Measurements from ENCODE around the gene GRIK3. TPM values are rescaled to one million over a fixed set of nuclear protein-coding genes. Genes with fewer than 3 reads are reported as not detected.

The GRIK3 gene
- total RNA-seq, 3 donors from 2014 or later (not counting 1 experiment from before 2014, with no cell fraction given), result not detected

GRCh38 chr1:37068897-37069296 is 34.6 kb upstream of the GRIK3 start:
- Histone ChIP-seq H3K27ac (ENCODE audit: low read length) (no peak overlapping the region), H3K4me3 (ENCODE audit: low read length) (no peak overlapping the region), H3K27me3 (ENCODE audit: control insufficient read depth, insufficient read depth, low read length) (no peaks in the 10 kb centered on the region), H3K4me1 (ENCODE audit: control insufficient read depth, insufficient read depth, low read length) (no peaks in the 10 kb centered on the region), H3K9me3 (ENCODE audit: control insufficient read depth, insufficient read depth, low read length) (no peaks in the 10 kb centered on the region), H3K36me3 (ENCODE audit: control insufficient read depth, insufficient read depth, low read length) (no peaks in the 10 kb centered on the region)
- H3K4me1 Mint-ChIP-seq, result no peaks in the 10 kb centered on the region
- no peak for DNase-seq
- no peak overlapping the region for H3K4me3 Mint-ChIP-seq
- H3K36me3 Mint-ChIP-seq, result no peaks in the 10 kb centered on the region
- H3K27ac Mint-ChIP-seq, result no peak overlapping the region
- intact Hi-C loops (cut with micrococcal nuclease), result no loop called here
- H3K9me3 Mint-ChIP-seq, result no peaks in the 10 kb centered on the region
- 66% methylated on average over 9 of the region's 9 CpGs for WGBS (ENCODE audit: insufficient coverage)
- H3K27me3 Mint-ChIP-seq (ENCODE audit: low read depth in 2 of 2), result peaks cover 14 to 39% of the 10 kb centered on the region in 2 donors
- ATAC-seq, result no peak
- no peak for TF ChIP-seq CTCF (IDR thresholded peaks at IDR 0.05)

GRCh38 chr1:37068260-37068659 is 33.9 kb upstream of the GRIK3 start:
- peaks cover 11 to 39% of the 10 kb centered on the region in 2 donors for H3K27me3 Mint-ChIP-seq (ENCODE audit: low read depth in 2 of 2)
- WGBS (ENCODE audit: insufficient coverage), result 78% methylated on average over 3 of the region's 3 CpGs
- no peak overlapping the region for H3K27ac Mint-ChIP-seq
- no peak for DNase-seq
- Histone ChIP-seq H3K4me3 (ENCODE audit: low read length) (no peak overlapping the region), H3K27ac (ENCODE audit: low read length) (no peak overlapping the region), H3K9me3 (ENCODE audit: control insufficient read depth, insufficient read depth, low read length) (no peaks in the 10 kb centered on the region), H3K36me3 (ENCODE audit: control insufficient read depth, insufficient read depth, low read length) (no peaks in the 10 kb centered on the region), H3K4me1 (ENCODE audit: control insufficient read depth, insufficient read depth, low read length) (no peaks in the 10 kb centered on the region), H3K27me3 (ENCODE audit: control insufficient read depth, insufficient read depth, low read length) (no peaks in the 10 kb centered on the region)
- no peaks in the 10 kb centered on the region for H3K9me3 Mint-ChIP-seq
- no peaks in the 10 kb centered on the region for H3K4me1 Mint-ChIP-seq
- H3K4me3 Mint-ChIP-seq, result no peak overlapping the region
- ATAC-seq, result no peak
- intact Hi-C loops (cut with micrococcal nuclease), result no loop called here
- H3K36me3 Mint-ChIP-seq, result no peaks in the 10 kb centered on the region
- no peak for TF ChIP-seq CTCF (IDR thresholded peaks at IDR 0.05)

GRCh38 chr1:37064039-37064438 is 29.7 kb upstream of the GRIK3 start:
- Mint-ChIP-seq H3K27ac (no peak overlapping the region), H3K27me3 (ENCODE audit: low read depth in 2 of 2) (peaks cover 16 to 43% of the 10 kb centered on the region in 2 donors), H3K4me3 (no peak overlapping the region), H3K4me1 (no peaks in the 10 kb centered on the region), H3K9me3 (no peaks in the 10 kb centered on the region), H3K36me3 (no peaks in the 10 kb centered on the region)
- no peak overlapping the region for H3K27ac ChIP-seq (ENCODE audit: low read length)
- DNase-seq (no peak), ATAC-seq (no peak)
- H3K27me3 ChIP-seq (ENCODE audit: control insufficient read depth, insufficient read depth, low read length), result no peaks in the 10 kb centered on the region
- no peak for TF ChIP-seq CTCF (IDR thresholded peaks at IDR 0.05)
- intact Hi-C loops (cut with micrococcal nuclease), result no loop called here
- H3K4me3 ChIP-seq (ENCODE audit: low read length), result no peak overlapping the region
- H3K9me3 ChIP-seq (ENCODE audit: control insufficient read depth, insufficient read depth, low read length), result no peaks in the 10 kb centered on the region
- 55% methylated on average over 4 of the region's 4 CpGs for WGBS (ENCODE audit: insufficient coverage)
- H3K4me1 ChIP-seq (ENCODE audit: control insufficient read depth, insufficient read depth, low read length), result no peaks in the 10 kb centered on the region
- H3K36me3 ChIP-seq (ENCODE audit: control insufficient read depth, insufficient read depth, low read length), result no peaks in the 10 kb centered on the region

GRCh38 chr1:37059346-37059745 is 25.0 kb upstream of the GRIK3 start:
- Histone ChIP-seq H3K9me3 (ENCODE audit: control insufficient read depth, insufficient read depth, low read length) (no peaks in the 10 kb centered on the region), H3K27ac (ENCODE audit: low read length) (no peak overlapping the region), H3K27me3 (ENCODE audit: control insufficient read depth, insufficient read depth, low read length) (no peaks in the 10 kb centered on the region), H3K4me1 (ENCODE audit: control insufficient read depth, insufficient read depth, low read length) (no peaks in the 10 kb centered on the region), H3K4me3 (ENCODE audit: low read length) (no peak overlapping the region), H3K36me3 (ENCODE audit: control insufficient read depth, insufficient read depth, low read length) (no peaks in the 10 kb centered on the region)
- WGBS (ENCODE audit: insufficient coverage), result 61% methylated on average over 7 of the region's 8 CpGs
- DNase-seq (no peak), ATAC-seq (no peak)
- Mint-ChIP-seq H3K4me3 (no peak overlapping the region), H3K36me3 (no peaks in the 10 kb centered on the region), H3K27ac (no peak overlapping the region), H3K4me1 (no peaks in the 10 kb centered on the region), H3K27me3 (ENCODE audit: low read depth in 2 of 2) (peaks cover 8 to 13% of the 10 kb centered on the region in 2 donors), H3K9me3 (no peaks in the 10 kb centered on the region)
- intact Hi-C loops (cut with micrococcal nuclease), result no loop called here
- TF ChIP-seq CTCF (IDR thresholded peaks at IDR 0.05), result no peak
